ENCODE data around the gene MYBL2. TPM values are rescaled to one million over a fixed set of nuclear protein-coding genes. Genes with fewer than 3 reads are reported as not detected.

MYBL2 gene
- polyA plus RNA-seq, 1 donor (not counting 4 experiments of a cell fraction or from before 2014, with no cell fraction given): 4.0 TPM

GRCh38 chr20:43680981-43681380 is 14.1 kb downstream of the MYBL2 start:
- DNase-seq (ENCODE audit: low read depth, low spot score) (no peak), FAIRE-seq (no peak)
- Histone ChIP-seq H3K9me1 (ENCODE audit: control insufficient read depth, extremely low read depth, insufficient read depth, low read length) (no peaks in the 10 kb centered on the region), H3K4me2 (ENCODE audit: control insufficient read depth, extremely low read depth, insufficient read depth, low read depth, low read length) (no peak overlapping the region), H3K27me3 (ENCODE audit: control insufficient read depth, extremely low read depth, insufficient read depth, low read length) (no peaks in the 10 kb centered on the region), H4K20me1 (ENCODE audit: control insufficient read depth, extremely low read depth, insufficient read depth, low read length) (no peaks in the 10 kb centered on the region), H3K9ac (ENCODE audit: control insufficient read depth, extremely low read depth, insufficient read depth, low read length) (no peak overlapping the region), H3K4me1 (ENCODE audit: control insufficient read depth, extremely low read depth, insufficient read depth, low read length) (no peaks in the 10 kb centered on the region), H3K36me3 (ENCODE audit: control insufficient read depth in 2 of 2, extremely low read depth in 1 of 2, insufficient read depth in 2 of 2, low read length in 2 of 2) (peaks cover 0 to 6% of the 10 kb centered on the region in 2 experiments), H3K9me3 (ENCODE audit: control insufficient read depth, low read depth, low read length) (no peaks in the 10 kb centered on the region), H2AFZ (ENCODE audit: control insufficient read depth, low read length) (no peak overlapping the region), H3K79me2 (ENCODE audit: control insufficient read depth, insufficient read depth, low read length) (peaks cover 2% of the 10 kb centered on the region), H3K4me3 (ENCODE audit: control insufficient read depth in 2 of 3, extremely low read depth in 1 of 3, insufficient read depth in 2 of 3, low read depth in 1 of 3, low read length in 3 of 3) (no peak overlapping the region), H3K27ac (ENCODE audit: control insufficient read depth, insufficient read depth, low read length) (no peak overlapping the region)
- dilution Hi-C loops (cut with MboI; ENCODE audit: extremely low pct_ligation_motif_present, low sequenced_read_pairs): no loop called here
- TF ChIP-seq EZH2 (IDR thresholded peaks at IDR 0.05; ENCODE audit: low read length) (no peak), CTCF (optimal IDR thresholded peaks at IDR 0.05 in 1 of 3, IDR thresholded peaks at IDR 0.05 in 1 of 3, conservative IDR thresholded peaks at IDR 0.05 in 1 of 3; ENCODE audit: extremely low read depth in 1 of 3, insufficient read depth in 2 of 3, low read length in 3 of 3) (no peak)

DNA sequence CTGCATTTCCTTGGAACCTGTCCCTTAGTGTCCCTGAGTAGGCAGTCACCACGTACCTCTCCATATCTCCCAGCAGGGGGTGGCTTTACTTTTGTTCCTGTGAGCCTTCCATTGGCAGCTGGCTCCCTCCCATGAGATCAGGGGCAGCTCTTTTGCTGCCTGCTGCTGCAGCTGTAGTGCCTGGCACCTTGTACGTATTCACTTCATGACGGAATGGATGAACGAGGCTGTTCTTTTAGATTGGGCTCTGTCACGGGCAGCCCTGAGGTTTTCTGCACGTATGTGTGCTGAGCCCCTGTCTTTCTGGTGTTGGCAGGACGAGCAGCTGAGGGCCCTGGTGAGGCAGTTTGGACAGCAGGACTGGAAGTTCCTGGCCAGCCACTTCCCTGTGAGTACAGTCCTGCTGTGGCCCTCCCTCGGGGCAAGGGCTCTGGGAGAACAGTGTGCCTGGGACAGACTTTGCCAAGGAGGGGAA is 14.6 kb downstream of the MYBL2 start:
- no peak for TF ChIP-seq EZH2 (IDR thresholded peaks at IDR 0.05; ENCODE audit: low read length)
- TF ChIP-seq CTCF (optimal IDR thresholded peaks at IDR 0.05 in 1 of 3, IDR thresholded peaks at IDR 0.05 in 1 of 3, conservative IDR thresholded peaks at IDR 0.05 in 1 of 3; ENCODE audit: extremely low read depth in 1 of 3, insufficient read depth in 2 of 3, low read length in 3 of 3): no peak
- DNase-seq (ENCODE audit: low read depth, low spot score) (no peak), FAIRE-seq (no peak)
- dilution Hi-C loops (cut with MboI; ENCODE audit: extremely low pct_ligation_motif_present, low sequenced_read_pairs): no loop called here
- Histone ChIP-seq H3K36me3 (ENCODE audit: control insufficient read depth in 2 of 2, extremely low read depth in 1 of 2, insufficient read depth in 2 of 2, low read length in 2 of 2) (peaks cover 0 to 6% of the 10 kb centered on the region in 2 experiments), H3K9me3 (ENCODE audit: control insufficient read depth, low read depth, low read length) (no peaks in the 10 kb centered on the region), H3K79me2 (ENCODE audit: control insufficient read depth, insufficient read depth, low read length) (peaks cover 2% of the 10 kb centered on the region), H3K27ac (ENCODE audit: control insufficient read depth, insufficient read depth, low read length) (no peak overlapping the region), H3K9me1 (ENCODE audit: control insufficient read depth, extremely low read depth, insufficient read depth, low read length) (no peaks in the 10 kb centered on the region), H4K20me1 (ENCODE audit: control insufficient read depth, extremely low read depth, insufficient read depth, low read length) (no peaks in the 10 kb centered on the region), H2AFZ (ENCODE audit: control insufficient read depth, low read length) (no peak overlapping the region), H3K4me2 (ENCODE audit: control insufficient read depth, extremely low read depth, insufficient read depth, low read depth, low read length) (no peak overlapping the region), H3K4me3 (ENCODE audit: control insufficient read depth in 2 of 3, extremely low read depth in 1 of 3, insufficient read depth in 2 of 3, low read depth in 1 of 3, low read length in 3 of 3) (no peak overlapping the region), H3K4me1 (ENCODE audit: control insufficient read depth, extremely low read depth, insufficient read depth, low read length) (no peaks in the 10 kb centered on the region), H3K9ac (ENCODE audit: control insufficient read depth, extremely low read depth, insufficient read depth, low read length) (no peak overlapping the region), H3K27me3 (ENCODE audit: control insufficient read depth, extremely low read depth, insufficient read depth, low read length) (no peaks in the 10 kb centered on the region)
